Activated CD4-positive, alpha-beta T cell treated with anti-CD3 and anti-CD28 coated beads, Interleukin-2, Interleukin-4, amounts not matched to agents 100 ng/mL and 50 ng/mL, durations not matched to agents 16 hours and 8 hours (primary cell): ENCODE results near the gene POLN.
"Not testable (repeated sequence)": the region's sequence is repeated elsewhere in the genome, so short reads cannot be mapped to it uniquely, and the experiment has no call there.

ENCODE experiments used
- DNase-seq: peaks from one replicate; pipeline ENCODE4 v3.0.0-alpha.2; 2020; ENCODE audit warnings: low spot score

POLN gene

GRCh38 chr4:2275546-2276251, 33.8 kb upstream of the POLN start:
- no peak for DNase-seq

- not testable (repeated sequence) for DNase-seq
Observed at GRCh38 chr4:2275044-2275397, 33.1 kb upstream of the POLN start.

GRCh38 chr4:2274320-2275043, 32.6 kb upstream of the POLN start:
- no peak for DNase-seq

- no peak for DNase-seq
Observed at GRCh38 chr4:2273657-2274319, 31.9 kb upstream of the POLN start.

- DNase-seq, result no peak
Observed at GRCh38 chr4:2273221-2273620, 31.3 kb upstream of the POLN start.

GRCh38 chr4:2272828-2273120, 30.9 kb upstream of the POLN start:
- DNase-seq, result no peak

- no peak for DNase-seq
Observed at GRCh38 chr4:2272026-2272827, 30.3 kb upstream of the POLN start.

GRCh38 chr4:2271279-2272025, 29.5 kb upstream of the POLN start:
- DNase-seq, result no peak

- DNase-seq, result no peak
Observed at GRCh38 chr4:2270341-2271165, 28.6 kb upstream of the POLN start.

- no peak for DNase-seq
Observed at GRCh38 chr4:2269618-2270163, 27.8 kb upstream of the POLN start.

- DNase-seq, result no peak
Observed at GRCh38 chr4:2269206-2269531, 27.2 kb upstream of the POLN start.

GRCh38 chr4:2268357-2269205, 26.7 kb upstream of the POLN start:
- no peak for DNase-seq

- DNase-seq, result no peak
Observed at GRCh38 chr4:2267841-2268240, 25.9 kb upstream of the POLN start.

GRCh38 chr4:2267320-2267811, 25.4 kb upstream of the POLN start:
- no peak for DNase-seq

GRCh38 chr4:2266821-2267220, 24.9 kb upstream of the POLN start:
- no peak for DNase-seq

GRCh38 chr4:2266181-2266580, 24.3 kb upstream of the POLN start:
- DNase-seq, result no peak

GRCh38 chr4:2265113-2266110, 23.5 kb upstream of the POLN start:
- DNase-seq, result no peak

- no peak for DNase-seq
Observed at GRCh38 chr4:2264481-2265041, 22.6 kb upstream of the POLN start.
